HEK293 (cell line): ENCODE measurements around the gene RIN2.

ENCODE experiments used
- CTCF ChIA-PET: fragments of 350-600 bp; formaldehyde crosslinking; extraction: SDS; loops from one replicate; lab custom pipeline; 2021; ENCODE audit warnings: antibody characterized with exemption; lab: Yijun Ruan, JAX
- POLR2A ChIA-PET: fragments of 300-600 bp; formaldehyde crosslinking; extraction: SDS; loops from one replicate; lab custom pipeline; 2020; ENCODE audit warnings: antibody characterized with exemption, inconsistent platforms; lab: Yijun Ruan, JAX
- H3K27ac ChIP-seq: fragments of 200-500 bp; sonication (Bioruptor generic); 2 replicates; pipeline ENCODE4 v1.5.1; 2014; ENCODE audit warnings: low read depth, low read length, control low read depth, inconsistent platforms; ENCODE audit errors: extremely low read depth
- H3K36me3 ChIP-seq, 2 experiments: fragments of 200-500 bp in 1 of 2; sonication (Bioruptor generic) in 1 of 2; 1 replicate in 1 of 2; 2 replicates in 1 of 2; pipeline ENCODE4 v1.5.1; 2014 to 2017; ENCODE audit warnings: inconsistent platforms in 2 of 2, low read length in 2 of 2; ENCODE audit not compliant: control insufficient read depth in 2 of 2, insufficient read depth in 1 of 2
- H3K4me1 ChIP-seq: fragments of 200-500 bp; sonication (Bioruptor generic); 2 replicates; pipeline ENCODE4 v1.5.1; 2014; ENCODE audit warnings: mild to moderate bottlenecking, low read length, inconsistent platforms; ENCODE audit not compliant: control insufficient read depth, insufficient read depth
- H3K4me3 ChIP-seq: 2 replicates; pipeline ENCODE4 v1.5.1; 2011; ENCODE audit warnings: low read depth, mild to moderate bottlenecking, control low read depth, low read length, moderate library complexity
- H3K9me3 ChIP-seq: fragments of 200-500 bp; sonication (Bioruptor generic); 2 replicates; pipeline ENCODE4 v1.5.1; 2014; ENCODE audit warnings: low read depth, low read length, inconsistent platforms; ENCODE audit not compliant: control insufficient read depth, insufficient read depth
- BCL11A ChIP-seq: fragments of 450-650 bp; formaldehyde crosslinking; IDR thresholded peaks from 2 replicates; pipeline ENCODE4 v1.5.1; 2016; ENCODE audit warnings: low read depth, missing biosample characterization, missing genetic modification characterization
- ELK4 ChIP-seq: IDR thresholded peaks from 2 replicates; pipeline ENCODE4 v1.6.1; 2011; ENCODE audit warnings: mild to moderate bottlenecking, low read depth, low read length, borderline replicate concordance
- INSM2 ChIP-seq: fragments of 450-650 bp; formaldehyde crosslinking; IDR thresholded peaks from 2 replicates; pipeline ENCODE4 v1.5.1; 2016; ENCODE audit warnings: missing biosample characterization, missing genetic modification characterization
- KLF8 ChIP-seq: fragments of 450-650 bp; formaldehyde crosslinking; IDR thresholded peaks from 2 replicates; pipeline ENCODE4 v1.5.1; 2016; ENCODE audit warnings: missing biosample characterization, missing genetic modification characterization
- PATZ1 ChIP-seq: fragments of 450-650 bp; formaldehyde crosslinking; IDR thresholded peaks from 2 replicates; pipeline ENCODE4 v1.5.1; 2016; ENCODE audit warnings: missing biosample characterization, missing genetic modification characterization
- PRDM1 ChIP-seq: fragments of 450-650 bp; formaldehyde crosslinking; IDR thresholded peaks from 2 replicates; pipeline ENCODE4; 2016; ENCODE audit warnings: missing biosample characterization, missing genetic modification characterization
- ZBTB1 ChIP-seq: fragments of 450-650 bp; formaldehyde crosslinking; IDR thresholded peaks from 2 replicates; pipeline ENCODE4 v1.5.1; 2016; ENCODE audit warnings: missing biosample characterization, missing genetic modification characterization
- ZBTB48 ChIP-seq: fragments of 450-650 bp; formaldehyde crosslinking; IDR thresholded peaks from 2 replicates; pipeline ENCODE4 v1.5.1; 2016; ENCODE audit warnings: missing biosample characterization, missing genetic modification characterization
- ZEB2 ChIP-seq: fragments of 450-650 bp; formaldehyde crosslinking; IDR thresholded peaks from 2 replicates; pipeline ENCODE4 v1.5.1; 2016; ENCODE audit warnings: missing biosample characterization, missing genetic modification characterization
- ZFP37 ChIP-seq: fragments of 450-650 bp; formaldehyde crosslinking; IDR thresholded peaks from 2 replicates; pipeline ENCODE4 v1.5.1; 2016; ENCODE audit warnings: missing biosample characterization, missing genetic modification characterization
- ZFP69B ChIP-seq: fragments of 450-650 bp; formaldehyde crosslinking; IDR thresholded peaks from 2 replicates; pipeline ENCODE4 v1.5.1; 2016; ENCODE audit warnings: missing biosample characterization, missing genetic modification characterization
- ZNF114 ChIP-seq: fragments of 450-650 bp; formaldehyde crosslinking; IDR thresholded peaks from 2 replicates; pipeline ENCODE4 v1.5.0; 2017; ENCODE audit warnings: missing biosample characterization, missing genetic modification characterization
- ZNF157 ChIP-seq: fragments of 450-650 bp; formaldehyde crosslinking; IDR thresholded peaks from 2 replicates; pipeline ENCODE4 v1.5.1; 2016; ENCODE audit warnings: missing biosample characterization, missing genetic modification characterization
- ZNF19 ChIP-seq: fragments of 450-650 bp; formaldehyde crosslinking; IDR thresholded peaks from 2 replicates; pipeline ENCODE4; 2016; ENCODE audit warnings: missing biosample characterization, missing genetic modification characterization, low read depth
- ZNF214 ChIP-seq: fragments of 450-650 bp; formaldehyde crosslinking; IDR thresholded peaks from 2 replicates; pipeline ENCODE4 v1.5.1; 2017; ENCODE audit warnings: missing biosample characterization, mild to moderate bottlenecking, missing genetic modification characterization, borderline replicate concordance
- ZNF24 ChIP-seq: fragments of 450-650 bp; formaldehyde crosslinking; IDR thresholded peaks from 2 replicates; pipeline ENCODE4 v1.5.1; 2016; ENCODE audit warnings: missing biosample characterization, missing genetic modification characterization
- ZNF324 ChIP-seq: fragments of 450-650 bp; formaldehyde crosslinking; IDR thresholded peaks from 2 replicates; pipeline ENCODE4 v1.5.1; 2016; ENCODE audit warnings: missing biosample characterization, missing genetic modification characterization
- ZNF404 ChIP-seq: fragments of 450-650 bp; formaldehyde crosslinking; IDR thresholded peaks from 2 replicates; pipeline ENCODE4 v1.5.1; 2017; ENCODE audit warnings: missing biosample characterization, missing genetic modification characterization
- ZNF473 ChIP-seq: fragments of 450-650 bp; formaldehyde crosslinking; IDR thresholded peaks from 2 replicates; pipeline ENCODE4 v1.5.1; 2017; ENCODE audit warnings: missing biosample characterization, missing genetic modification characterization
- ZNF558 ChIP-seq: fragments of 450-650 bp; formaldehyde crosslinking; IDR thresholded peaks from 2 replicates; pipeline ENCODE4 v1.5.1; 2016; ENCODE audit warnings: missing biosample characterization, missing genetic modification characterization
- ZNF639 ChIP-seq: fragments of 450-650 bp; formaldehyde crosslinking; IDR thresholded peaks from 2 replicates; pipeline ENCODE4 v1.5.1; 2016; ENCODE audit warnings: missing biosample characterization, missing genetic modification characterization
- ZNF654 ChIP-seq: fragments of 450-650 bp; formaldehyde crosslinking; IDR thresholded peaks from 2 replicates; pipeline ENCODE4 v1.5.1; 2016; ENCODE audit warnings: low read depth, missing biosample characterization, missing genetic modification characterization
- ZNF692 ChIP-seq: fragments of 450-650 bp; formaldehyde crosslinking; IDR thresholded peaks from 2 replicates; pipeline ENCODE4 v1.5.1; 2016; ENCODE audit warnings: missing biosample characterization, missing genetic modification characterization
- ZNF768 ChIP-seq: fragments of 450-650 bp; formaldehyde crosslinking; IDR thresholded peaks from 2 replicates; pipeline ENCODE4 v1.5.1; 2018; ENCODE audit warnings: missing biosample characterization, mild to moderate bottlenecking, missing genetic modification characterization
- ZSCAN30 ChIP-seq: fragments of 450-650 bp; IDR thresholded peaks from 2 replicates; pipeline ENCODE4 v1.5.1; 2018; ENCODE audit warnings: missing biosample characterization, mild to moderate bottlenecking, missing genetic modification characterization, moderate library complexity

RIN2 gene

GRCh38 chr20:19777981-19778380, 19.9 kb downstream of the RIN2 start:
- Histone ChIP-seq H3K9me3 (no peaks in the 10 kb centered on the region), H3K36me3 (no peaks in the 10 kb centered on the region), H3K4me1 (no peaks in the 10 kb centered on the region), H3K27ac (no peak overlapping the region), H3K4me3 (no peak overlapping the region)
- ChIA-PET POLR2A (no interaction called here), CTCF (no interaction called here)
- no peak for TF ChIP-seq ZBTB1 (tag by site-specific recombination)
- TF ChIP-seq ZNF558 (tag by site-specific recombination): no peak
- TF ChIP-seq ZNF19 (tag by site-specific recombination): no peak
- TF ChIP-seq PRDM1: no peak
- TF ChIP-seq ZNF473: no peak
- no peak for TF ChIP-seq ZNF214
- TF ChIP-seq BCL11A (tag by site-specific recombination): no peak
- no peak for TF ChIP-seq ZEB2 (tag by site-specific recombination)
- TF ChIP-seq ZNF639 (tag by site-specific recombination): no peak
- no peak for TF ChIP-seq ZFP37 (tag by site-specific recombination)
- no peak for TF ChIP-seq ZFP69B (tag by site-specific recombination)
- TF ChIP-seq ZNF692: no peak
- no peak for TF ChIP-seq ZNF114 (tag by site-specific recombination)
- no peak for TF ChIP-seq ZNF768 (tag by site-specific recombination)
- no peak for TF ChIP-seq ELK4
- TF ChIP-seq ZSCAN30: no peak
- TF ChIP-seq ZNF324 (tag by site-specific recombination): no peak
- no peak for TF ChIP-seq INSM2 (tag by site-specific recombination)
- no peak for TF ChIP-seq PATZ1 (tag by site-specific recombination)

GRCh38 chr20:19778404-19778803, 20.3 kb downstream of the RIN2 start:
- Histone ChIP-seq H3K4me3 (no peak overlapping the region), H3K36me3 (no peaks in the 10 kb centered on the region), H3K27ac (no peak overlapping the region), H3K4me1 (no peaks in the 10 kb centered on the region), H3K9me3 (no peaks in the 10 kb centered on the region)
- no peak for TF ChIP-seq ZNF157 (tag by site-specific recombination)
- no peak for TF ChIP-seq ZNF404 (tag by site-specific recombination)
- no peak for TF ChIP-seq KLF8 (tag by site-specific recombination)
- TF ChIP-seq ZNF654 (tag by site-specific recombination): no peak
- TF ChIP-seq ZNF24 (tag by site-specific recombination): no peak
- no peak for TF ChIP-seq ZBTB48 (tag by site-specific recombination)
- ChIA-PET CTCF (no interaction called here), POLR2A (no interaction called here)
